Muscle layer of colon (tissue), 2 donors: ENCODE data around the gene TLR2.

Experiments used
- H3K27ac ChIP-seq: one replicate; pipeline ENCODE4 v1.7.0; 2013; ENCODE audit warnings: low read depth, mild to moderate bottlenecking, low read length, moderate library complexity
- H3K27me3 ChIP-seq, 2 donors: one replicate each; pipeline ENCODE4 v1.7.0; 2013; ENCODE audit warnings: low read length in 2 of 2, mild to moderate bottlenecking in 2 of 2; ENCODE audit not compliant: insufficient read depth in 2 of 2, control insufficient read depth in 1 of 2
- H3K36me3 ChIP-seq: one replicate; pipeline ENCODE4 v1.7.0; 2013; ENCODE audit warnings: mild to moderate bottlenecking, low read length; ENCODE audit not compliant: insufficient read depth
- H3K4me1 ChIP-seq: one replicate; pipeline ENCODE4 v1.7.0; 2013; ENCODE audit warnings: mild to moderate bottlenecking, low read length; ENCODE audit not compliant: insufficient read depth
- H3K4me3 ChIP-seq, 2 donors: one replicate each; pipeline ENCODE4 v1.7.0; 2013; ENCODE audit warnings: low read length in 2 of 2, low read depth in 1 of 2, mild to moderate bottlenecking in 1 of 2, moderate library complexity in 1 of 2
- H3K9ac ChIP-seq: one replicate; pipeline ENCODE4 v1.7.0; 2013; ENCODE audit warnings: low read length
- H3K9me3 ChIP-seq: one replicate; pipeline ENCODE4 v1.7.0; 2013; ENCODE audit warnings: mild to moderate bottlenecking, low read length
- donor health status: abdominal sarcoma.
- donor health status: Adenocarcinoma of cecum.

The TLR2 gene

DNA sequence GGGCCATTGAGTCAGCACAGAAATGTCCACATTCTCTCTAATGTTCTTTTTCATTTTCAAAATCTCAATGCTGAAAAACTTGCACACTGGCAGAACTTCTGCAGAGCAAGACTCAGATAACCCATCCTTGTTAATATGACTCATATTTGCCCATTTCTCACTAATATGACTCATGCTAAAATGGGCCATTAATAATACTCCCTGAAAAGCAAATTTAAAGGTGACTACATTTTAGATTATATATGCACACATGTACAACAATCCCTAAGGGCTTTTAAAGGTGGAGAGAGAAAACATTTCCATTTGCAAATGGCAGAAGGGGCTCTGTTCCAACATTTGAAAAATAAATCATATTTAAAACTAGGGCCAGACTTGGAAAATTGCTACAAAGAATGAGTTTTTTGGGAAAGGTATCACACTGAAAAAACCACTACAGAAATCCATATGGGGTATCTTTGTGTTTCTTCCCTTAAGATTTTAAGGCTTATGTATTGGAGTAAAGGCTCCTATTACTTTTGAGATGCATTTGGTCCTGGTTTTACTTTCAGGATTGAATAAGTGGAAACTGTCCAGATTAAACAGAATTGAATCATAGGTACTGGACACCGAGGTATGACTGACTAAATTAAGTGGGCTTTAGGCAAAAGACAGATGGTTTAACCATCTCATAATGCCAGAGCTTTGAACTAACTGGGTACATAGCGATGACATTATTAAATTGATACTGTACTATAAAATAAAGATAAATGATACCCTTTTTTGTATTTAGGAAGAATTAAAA lies 30.0 kb downstream of the TLR2 start:
- H3K4me3 ChIP-seq: no peak overlapping the region
- H3K27me3 ChIP-seq: no peaks in the 10 kb centered on the region
- H3K4me1 ChIP-seq: no peaks in the 10 kb centered on the region
- H3K9me3 ChIP-seq: no peaks in the 10 kb centered on the region
- H3K27ac ChIP-seq: no peak overlapping the region
- H3K36me3 ChIP-seq: no peaks in the 10 kb centered on the region
- no peak overlapping the region for H3K9ac ChIP-seq

DNA sequence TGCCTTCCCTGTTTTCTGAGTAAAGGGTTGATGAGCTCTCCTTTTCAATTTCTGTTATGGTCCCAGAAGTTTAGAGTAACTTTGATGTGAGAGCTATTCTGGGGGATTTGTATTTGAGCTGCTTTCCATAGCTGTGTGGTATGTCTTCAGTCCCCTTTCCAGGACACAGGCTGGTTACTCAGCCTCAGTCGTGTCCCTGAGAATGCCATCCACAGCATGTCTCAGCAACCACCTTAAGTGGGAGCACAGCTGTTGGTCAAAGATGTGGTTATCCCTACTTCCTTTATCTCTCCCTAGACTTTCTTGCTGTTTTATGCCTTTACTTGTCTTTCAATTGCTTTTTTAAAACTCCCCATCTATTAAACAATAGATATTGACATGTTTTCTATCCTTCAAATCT lies 38.0 kb downstream of the TLR2 start:
- H3K27me3 ChIP-seq: no peaks in the 10 kb centered on the region
- H3K9ac ChIP-seq: no peak overlapping the region
- no peak overlapping the region for H3K27ac ChIP-seq
- no peaks in the 10 kb centered on the region for H3K9me3 ChIP-seq
- H3K4me1 ChIP-seq: no peaks in the 10 kb centered on the region
- no peaks in the 10 kb centered on the region for H3K36me3 ChIP-seq
- H3K4me3 ChIP-seq: no peak overlapping the region

DNA sequence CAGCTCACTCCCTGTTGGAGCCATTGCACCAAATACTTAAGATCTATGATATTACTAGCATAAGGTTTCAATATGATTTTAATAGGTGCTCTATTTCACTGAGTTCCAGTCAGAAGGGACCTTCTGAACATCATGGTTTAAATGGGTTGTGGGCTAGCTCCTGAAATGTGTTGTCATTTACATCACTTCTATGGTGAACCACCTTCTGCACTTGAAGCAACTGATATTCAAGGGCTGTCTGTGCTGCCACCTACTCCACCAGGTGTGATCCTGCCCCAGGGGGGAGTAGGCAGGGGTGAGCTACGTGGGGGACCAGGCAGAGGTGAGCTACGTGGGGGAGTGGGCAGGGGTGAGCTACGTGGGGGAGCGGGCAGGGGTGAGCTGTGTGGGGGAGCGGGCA lies 40.5 kb downstream of the TLR2 start:
- Histone ChIP-seq H3K9me3 (no peaks in the 10 kb centered on the region), H3K36me3 (no peaks in the 10 kb centered on the region), H3K4me3 (no peak overlapping the region)

DNA sequence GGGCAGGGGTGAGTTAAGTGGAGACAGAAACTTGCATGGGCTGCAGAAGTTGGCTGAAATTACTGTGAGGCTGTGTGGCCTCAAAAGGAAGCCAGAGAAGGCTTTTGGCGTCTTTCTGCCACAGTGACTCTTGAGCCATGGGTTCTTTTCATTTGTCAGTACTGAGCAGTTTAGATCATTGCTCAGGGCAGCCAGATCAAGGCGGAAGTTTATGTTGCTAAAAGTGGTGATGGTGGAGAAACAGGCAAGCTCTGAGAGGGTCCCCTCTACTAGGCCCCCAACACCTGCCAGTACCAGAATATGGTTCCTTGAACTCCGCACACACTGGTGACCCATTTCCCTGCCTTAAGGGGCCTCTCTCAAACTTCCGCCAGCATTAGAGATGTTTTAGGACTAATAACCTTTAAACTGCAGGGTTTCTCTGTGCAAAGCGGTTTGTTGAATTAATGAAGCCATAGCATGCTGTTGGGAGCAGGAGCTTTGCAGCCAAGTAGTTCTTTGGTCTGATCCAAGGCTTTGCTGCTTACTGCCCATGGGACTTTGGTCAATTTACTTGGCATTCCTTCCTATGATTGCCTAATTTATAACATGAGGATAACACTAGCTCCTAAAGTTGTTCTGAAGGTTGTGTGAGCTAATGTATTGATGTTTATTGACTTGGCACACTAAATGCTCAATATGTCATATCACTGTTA lies 41.2 kb downstream of the TLR2 start:
- Histone ChIP-seq H3K4me3 (no peak overlapping the region), H3K9ac (no peak overlapping the region), H3K4me1 (no peaks in the 10 kb centered on the region), H3K36me3 (no peaks in the 10 kb centered on the region), H3K27me3 (no peaks in the 10 kb centered on the region), H3K27ac (no peak overlapping the region), H3K9me3 (no peaks in the 10 kb centered on the region)

More for the DNA sequence above, 40.5 kb downstream of the TLR2 start:
- Histone ChIP-seq H3K9ac (no peak overlapping the region), H3K27ac (no peak overlapping the region), H3K4me1 (no peaks in the 10 kb centered on the region), H3K27me3 (no peaks in the 10 kb centered on the region)

DNA sequence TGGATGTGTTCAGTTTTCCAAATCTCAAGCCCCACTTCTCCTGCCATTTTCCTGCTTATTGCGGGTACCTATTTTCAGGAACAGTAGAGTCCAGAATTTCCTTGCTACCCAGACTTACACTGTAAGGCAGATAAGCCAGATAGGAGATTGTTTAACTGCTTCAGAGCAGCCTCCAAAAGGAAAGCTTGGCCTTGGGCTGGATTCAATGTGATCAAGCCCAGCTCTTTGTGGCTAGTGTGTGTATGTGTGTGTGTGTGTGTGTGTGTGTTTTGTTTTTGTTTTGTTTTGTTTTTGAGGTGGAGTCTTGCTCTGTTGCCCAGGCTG lies 41.7 kb downstream of the TLR2 start:
- Histone ChIP-seq H3K27me3 (no peaks in the 10 kb centered on the region), H3K9me3 (no peaks in the 10 kb centered on the region), H3K27ac (no peak overlapping the region), H3K9ac (no peak overlapping the region), H3K4me3 (no peak overlapping the region), H3K36me3 (no peaks in the 10 kb centered on the region), H3K4me1 (no peaks in the 10 kb centered on the region)

DNA sequence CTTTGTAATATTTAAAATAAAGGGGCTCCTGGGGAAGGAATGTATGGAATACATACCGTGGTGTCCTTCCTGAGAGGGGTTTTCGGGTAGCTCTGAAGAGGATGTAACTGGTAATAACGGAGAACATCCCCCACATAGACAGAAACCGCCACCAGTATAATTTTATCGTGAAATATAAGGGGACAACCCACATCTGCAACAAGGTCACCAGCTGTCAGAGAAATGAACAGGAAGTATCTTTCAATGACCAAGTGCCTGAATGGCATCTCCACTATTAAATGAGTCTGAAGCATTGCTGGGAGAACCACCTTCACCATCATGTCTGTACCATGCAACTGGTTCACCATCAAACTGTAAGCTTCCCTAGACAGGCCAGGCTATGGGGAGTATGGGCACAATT lies 44.1 kb downstream of the TLR2 start:
- Histone ChIP-seq H3K4me1 (no peaks in the 10 kb centered on the region), H3K36me3 (no peaks in the 10 kb centered on the region), H3K4me3 (no peak overlapping the region), H3K27ac (no peak overlapping the region), H3K27me3 (no peaks in the 10 kb centered on the region), H3K9ac (no peak overlapping the region), H3K9me3 (no peaks in the 10 kb centered on the region)

DNA sequence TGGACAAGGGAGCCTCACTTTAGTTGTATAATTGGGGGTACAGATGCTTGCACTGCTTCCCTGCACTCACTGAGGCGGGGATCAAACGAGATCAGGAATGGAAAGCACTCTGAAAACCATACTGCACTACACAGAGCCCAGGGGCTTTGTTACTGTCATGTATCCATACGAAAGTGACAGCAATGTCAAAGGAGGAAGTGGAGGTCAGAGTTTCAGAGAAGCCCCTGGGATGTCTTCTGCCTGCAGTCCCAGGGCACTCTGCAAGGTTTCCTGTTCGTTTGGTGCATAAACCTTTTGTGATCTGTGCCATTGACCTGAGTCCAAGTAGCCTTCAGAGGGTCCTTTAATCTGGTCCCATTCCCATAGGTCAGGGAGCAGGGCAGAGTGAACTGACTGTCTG lies 44.6 kb downstream of the TLR2 start:
- H3K9ac ChIP-seq: no peak overlapping the region
- no peaks in the 10 kb centered on the region for H3K4me1 ChIP-seq
- no peak overlapping the region for H3K4me3 ChIP-seq
- H3K9me3 ChIP-seq: no peaks in the 10 kb centered on the region
- H3K36me3 ChIP-seq: no peaks in the 10 kb centered on the region
- no peaks in the 10 kb centered on the region for H3K27me3 ChIP-seq
- no peak overlapping the region for H3K27ac ChIP-seq

DNA sequence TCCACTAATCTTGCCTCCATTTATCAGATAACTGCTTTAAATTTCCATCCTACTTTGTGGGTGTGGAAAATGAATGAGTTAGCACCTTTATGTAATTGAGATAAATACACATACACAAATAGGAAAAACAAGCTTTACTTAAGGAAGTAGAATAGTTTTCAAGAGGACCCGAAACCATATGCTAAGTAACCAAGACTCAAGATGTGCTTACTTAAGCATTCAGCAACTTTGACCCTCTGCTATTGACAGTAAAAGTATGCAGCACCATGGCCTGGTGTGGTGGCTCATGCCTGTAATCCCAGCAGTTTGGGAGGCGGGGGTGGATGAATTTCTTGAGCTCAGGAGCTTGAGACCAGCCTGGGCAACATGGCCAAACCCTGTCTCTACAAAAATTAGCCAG lies 45.8 kb downstream of the TLR2 start:
- Histone ChIP-seq H3K27ac (no peak overlapping the region), H3K4me1 (no peaks in the 10 kb centered on the region), H3K36me3 (no peaks in the 10 kb centered on the region), H3K4me3 (no peak overlapping the region), H3K9me3 (no peaks in the 10 kb centered on the region), H3K27me3 (no peaks in the 10 kb centered on the region), H3K9ac (no peak overlapping the region)

DNA sequence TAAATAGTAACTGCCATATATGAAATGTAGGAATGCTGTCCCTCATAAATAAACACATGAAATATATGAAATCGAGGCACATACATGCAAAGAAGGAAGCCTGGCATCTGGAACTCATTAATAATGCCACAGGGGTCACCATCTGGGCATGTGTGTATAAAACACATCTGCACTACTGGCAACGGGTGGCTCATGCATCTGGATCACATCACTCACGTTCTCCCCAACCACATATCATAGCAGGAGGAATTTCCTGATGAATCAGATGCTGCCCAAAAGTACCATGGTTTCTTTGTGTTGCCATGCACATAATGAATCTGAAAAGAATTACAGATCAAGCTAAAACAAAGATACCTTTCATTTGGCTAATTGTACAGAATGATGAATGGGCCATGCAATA lies 47.2 kb downstream of the TLR2 start:
- no peak overlapping the region for H3K9ac ChIP-seq
- no peaks in the 10 kb centered on the region for H3K27me3 ChIP-seq
- no peak overlapping the region for H3K27ac ChIP-seq
- H3K9me3 ChIP-seq: no peaks in the 10 kb centered on the region
- H3K36me3 ChIP-seq: no peaks in the 10 kb centered on the region
- no peak overlapping the region for H3K4me3 ChIP-seq
- no peaks in the 10 kb centered on the region for H3K4me1 ChIP-seq

DNA sequence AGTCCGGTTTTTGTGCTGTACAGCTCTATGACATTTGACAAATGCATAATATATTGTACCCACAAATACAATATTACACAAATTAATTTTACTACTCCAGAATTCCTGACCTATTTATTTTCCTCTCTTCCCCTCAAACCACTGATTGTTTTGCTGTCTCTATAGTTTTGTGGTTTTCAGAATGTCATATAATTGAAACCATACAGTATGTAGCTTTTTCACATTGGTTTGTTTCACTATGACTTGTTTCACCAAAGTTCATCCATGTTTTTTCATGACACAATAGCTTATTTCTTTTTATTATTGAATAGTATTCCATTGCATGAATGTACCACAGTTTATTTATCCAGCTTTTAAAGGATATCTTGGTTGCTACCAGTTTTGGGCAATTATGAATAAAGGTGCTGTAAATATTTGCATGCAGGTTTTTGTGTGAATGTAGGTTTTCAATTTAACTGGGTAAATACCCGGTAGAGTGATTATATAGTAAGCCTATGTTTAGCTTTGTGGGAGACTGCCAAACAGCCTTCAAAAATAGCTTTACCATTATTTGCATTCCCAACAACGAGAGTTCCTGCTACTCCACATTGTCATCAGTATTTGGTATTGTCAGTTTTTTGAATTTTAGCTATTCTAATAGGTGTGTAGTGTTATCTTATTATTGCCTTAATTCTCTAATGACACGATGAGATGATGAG lies 49.8 kb downstream of the TLR2 start:
- H3K4me3 ChIP-seq: no peak overlapping the region
- no peaks in the 10 kb centered on the region for H3K9me3 ChIP-seq
- no peaks in the 10 kb centered on the region for H3K27me3 ChIP-seq
- no peaks in the 10 kb centered on the region for H3K36me3 ChIP-seq
- H3K9ac ChIP-seq: no peak overlapping the region
- H3K27ac ChIP-seq: no peak overlapping the region
- no peaks in the 10 kb centered on the region for H3K4me1 ChIP-seq

DNA sequence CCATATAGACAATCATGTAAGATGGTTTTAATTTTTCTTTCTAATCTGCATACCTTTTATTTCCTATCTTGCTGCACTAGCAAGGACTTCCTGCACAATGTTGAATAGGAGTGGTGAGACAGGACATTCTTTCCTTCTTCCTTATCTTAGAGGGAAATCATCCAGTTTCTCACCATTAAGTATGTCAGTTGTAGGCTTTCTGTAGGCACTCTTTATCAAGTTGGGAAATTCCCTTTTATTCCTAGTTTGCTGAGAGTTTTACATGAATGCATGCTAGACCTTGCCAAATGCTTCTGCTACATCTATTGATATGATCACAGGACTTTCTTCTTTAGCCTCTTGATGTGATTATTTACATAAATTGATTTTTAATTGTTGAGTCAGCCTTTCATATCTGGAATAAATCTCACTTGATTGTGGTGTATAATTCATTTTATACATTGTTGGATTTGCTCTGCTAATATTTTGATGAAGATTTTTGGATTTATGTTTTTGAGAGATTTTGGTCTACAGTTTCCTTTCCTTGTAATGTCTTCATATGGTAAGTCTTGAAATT lies 51.9 kb downstream of the TLR2 start:
- Histone ChIP-seq H3K4me3 (no peak overlapping the region), H3K36me3 (no peaks in the 10 kb centered on the region), H3K27ac (no peak overlapping the region), H3K27me3 (no peaks in the 10 kb centered on the region), H3K9ac (no peak overlapping the region), H3K4me1 (no peaks in the 10 kb centered on the region), H3K9me3 (no peaks in the 10 kb centered on the region)
